ENCODE measurements around the gene SLC6A18. TPM values are rescaled to one million over a fixed set of nuclear protein-coding genes. Genes with fewer than 3 reads are reported as not detected.

The SLC6A18 gene
- total RNA-seq, 1 donor from 2014 or later = not detected

GRCh38 chr5:1213508-1214162 is 11.5 kb upstream of the SLC6A18 start:
- intact Hi-C loops (cut with DNase I) = no loop called here
- DNase-seq (ENCODE audit: low spot score) = no peak

GRCh38 chr5:1214163-1214935 is 10.8 kb upstream of the SLC6A18 start:
- no peak for DNase-seq (ENCODE audit: low spot score)

GRCh38 chr5:1214936-1215220 is 10.3 kb upstream of the SLC6A18 start:
- no peak for DNase-seq (ENCODE audit: low spot score)
- intact Hi-C loops (cut with DNase I) = no loop called here

More at GRCh38 chr5:1214163-1214935, 10.8 kb upstream of the SLC6A18 start:
- intact Hi-C loops (cut with DNase I) = no loop called here

GRCh38 chr5:1215320-1216096 is 9.7 kb upstream of the SLC6A18 start:
- intact Hi-C loops (cut with DNase I) = no loop called here
- no peak for DNase-seq (ENCODE audit: low spot score)

GRCh38 chr5:1216211-1216917 is 8.8 kb upstream of the SLC6A18 start:
- DNase-seq (ENCODE audit: low spot score) = no peak
- intact Hi-C loops (cut with DNase I) = no loop called here

GRCh38 chr5:1216918-1217295 is 8.3 kb upstream of the SLC6A18 start:
- no peak for DNase-seq (ENCODE audit: low spot score)
- intact Hi-C loops (cut with DNase I) = no loop called here

- no peak for DNase-seq (ENCODE audit: low spot score)
- intact Hi-C loops (cut with DNase I) = no loop called here
Measured at GRCh38 chr5:1217596-1218206, 7.5 kb upstream of the SLC6A18 start.

- intact Hi-C loops (cut with DNase I) = no loop called here
- no peak for DNase-seq (ENCODE audit: low spot score)
Measured at GRCh38 chr5:1218351-1219080, 6.7 kb upstream of the SLC6A18 start.

GRCh38 chr5:1219098-1219767 is 5.9 kb upstream of the SLC6A18 start:
- DNase-seq (ENCODE audit: low spot score) = no peak
- intact Hi-C loops (cut with DNase I) = no loop called here

GRCh38 chr5:1219768-1220100 is 5.4 kb upstream of the SLC6A18 start:
- intact Hi-C loops (cut with DNase I) = no loop called here
- no peak for DNase-seq (ENCODE audit: low spot score)

GRCh38 chr5:1220351-1220750 is 4.8 kb upstream of the SLC6A18 start:
- intact Hi-C loops (cut with DNase I) = no loop called here
- no peak for DNase-seq (ENCODE audit: low spot score)

GRCh38 chr5:1220831-1221230 is 4.3 kb upstream of the SLC6A18 start:
- no peak for DNase-seq (ENCODE audit: low spot score)

GRCh38 chr5:1221721-1222120 is 3.5 kb upstream of the SLC6A18 start:
- intact Hi-C loops (cut with DNase I) = no loop called here
- no peak for DNase-seq (ENCODE audit: low spot score)

More at GRCh38 chr5:1220831-1221230, 4.3 kb upstream of the SLC6A18 start:
- intact Hi-C loops (cut with DNase I) = no loop called here

- intact Hi-C loops (cut with DNase I) = no loop called here
- DNase-seq (ENCODE audit: low spot score) = no peak
Measured at GRCh38 chr5:1222147-1222546, 3.0 kb upstream of the SLC6A18 start.

- no peak for DNase-seq (ENCODE audit: low spot score)
- intact Hi-C loops (cut with DNase I) = no loop called here
Measured at GRCh38 chr5:1222621-1223277, 2.4 kb upstream of the SLC6A18 start.

- DNase-seq (ENCODE audit: low spot score) = no peak
- intact Hi-C loops (cut with DNase I) = no loop called here
Measured at GRCh38 chr5:1223278-1223670, 1.9 kb upstream of the SLC6A18 start.

GRCh38 chr5:1224631-1225030 is 550 bp upstream of the SLC6A18 start:
- DNase-seq (ENCODE audit: low spot score) = no peak
- intact Hi-C loops (cut with DNase I) = no loop called here

- intact Hi-C loops (cut with DNase I) = no loop called here
- DNase-seq (ENCODE audit: low spot score) = no peak
Measured at GRCh38 chr5:1226231-1226630, 1.1 kb downstream of the SLC6A18 start.

All from cardiac septum (tissue), 1 donor.